Effector memory CD4-positive, alpha-beta T cell (primary cell): Measurements from ENCODE around the gene DAGLA.

Experiments
- DNase-seq, 3 donors: peaks; one replicate each; pipeline ENCODE4 v3.0.0-alpha.2; 2020
- H3K27ac ChIP-seq: 2 replicates; pipeline ENCODE4 v1.7.0; 2013; ENCODE audit warnings: mild to moderate bottlenecking, low read length, moderate library complexity; ENCODE audit not compliant: insufficient read depth, poor library complexity, severe bottlenecking
- H3K27me3 ChIP-seq: replicated peaks from 2 replicates; pipeline ENCODE4 v1.7.0; 2013; ENCODE audit warnings: mild to moderate bottlenecking, low read length; ENCODE audit not compliant: insufficient read depth, control insufficient read depth, poor library complexity, severe bottlenecking
- H3K36me3 ChIP-seq: 2 replicates; pipeline ENCODE4 v1.7.0; 2013; ENCODE audit warnings: mild to moderate bottlenecking, low read length, moderate library complexity; ENCODE audit not compliant: control insufficient read depth, insufficient read depth
- H3K4me1 ChIP-seq: 2 replicates; pipeline ENCODE4 v1.7.0; 2013; ENCODE audit warnings: low read length, mild to moderate bottlenecking; ENCODE audit not compliant: control insufficient read depth, insufficient read depth, poor library complexity, severe bottlenecking
- H3K4me3 ChIP-seq: 2 replicates; pipeline ENCODE4 v1.7.0; 2013; ENCODE audit warnings: low read length, low read depth, mild to moderate bottlenecking; ENCODE audit not compliant: insufficient read depth, poor library complexity, severe bottlenecking
- H3K9me3 ChIP-seq: 2 replicates; pipeline ENCODE4 v1.7.0; 2013; ENCODE audit warnings: mild to moderate bottlenecking, low read length, moderate library complexity; ENCODE audit not compliant: control insufficient read depth

Gene DAGLA

DNA sequence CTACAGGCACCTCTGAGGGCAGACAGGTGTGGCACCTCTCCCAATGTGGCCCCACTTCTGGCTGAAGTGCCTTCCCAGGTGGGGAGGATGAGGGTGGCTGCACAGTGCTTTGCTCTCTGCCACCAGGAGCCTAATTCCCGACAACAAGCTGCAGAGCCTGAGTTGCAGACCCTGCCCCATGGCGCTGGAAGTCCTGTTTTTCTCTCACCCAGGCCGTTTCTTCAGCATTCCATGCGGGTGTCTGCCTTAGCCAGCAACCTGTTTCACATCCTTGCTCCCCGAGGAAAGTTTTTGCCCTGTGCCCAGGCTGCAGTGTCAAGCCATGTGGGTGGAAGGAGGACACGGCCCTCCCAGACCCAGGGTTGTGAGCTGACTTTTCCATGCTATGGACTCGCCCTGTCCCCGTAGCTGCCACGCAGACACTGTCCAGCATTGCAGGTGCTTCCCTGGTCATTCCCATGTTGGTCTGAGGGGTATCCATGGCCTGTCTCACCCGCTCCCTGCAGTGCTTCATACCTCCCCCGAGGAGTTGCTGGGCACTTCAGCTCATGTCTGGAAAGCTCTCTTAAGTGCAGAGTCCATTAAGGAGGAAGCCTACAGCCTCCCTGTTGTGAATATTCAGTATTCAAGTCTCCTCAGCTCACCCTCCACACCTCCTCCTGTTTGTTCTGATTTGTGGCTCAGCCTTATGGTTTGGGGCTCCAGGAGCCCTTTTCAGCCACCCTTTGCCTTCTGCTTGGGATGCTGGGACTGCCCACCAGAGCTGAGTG, 2.9 kb downstream of the DAGLA start:
- Histone ChIP-seq H3K4me3 (no peak overlapping the region), H3K27me3 (no peaks in the 10 kb centered on the region), H3K4me1 (peaks cover 33% of the 10 kb centered on the region), H3K27ac (no peak overlapping the region), H3K36me3 (no peaks in the 10 kb centered on the region), H3K9me3 (no peaks in the 10 kb centered on the region)
- DNase-seq = no peak

DNA sequence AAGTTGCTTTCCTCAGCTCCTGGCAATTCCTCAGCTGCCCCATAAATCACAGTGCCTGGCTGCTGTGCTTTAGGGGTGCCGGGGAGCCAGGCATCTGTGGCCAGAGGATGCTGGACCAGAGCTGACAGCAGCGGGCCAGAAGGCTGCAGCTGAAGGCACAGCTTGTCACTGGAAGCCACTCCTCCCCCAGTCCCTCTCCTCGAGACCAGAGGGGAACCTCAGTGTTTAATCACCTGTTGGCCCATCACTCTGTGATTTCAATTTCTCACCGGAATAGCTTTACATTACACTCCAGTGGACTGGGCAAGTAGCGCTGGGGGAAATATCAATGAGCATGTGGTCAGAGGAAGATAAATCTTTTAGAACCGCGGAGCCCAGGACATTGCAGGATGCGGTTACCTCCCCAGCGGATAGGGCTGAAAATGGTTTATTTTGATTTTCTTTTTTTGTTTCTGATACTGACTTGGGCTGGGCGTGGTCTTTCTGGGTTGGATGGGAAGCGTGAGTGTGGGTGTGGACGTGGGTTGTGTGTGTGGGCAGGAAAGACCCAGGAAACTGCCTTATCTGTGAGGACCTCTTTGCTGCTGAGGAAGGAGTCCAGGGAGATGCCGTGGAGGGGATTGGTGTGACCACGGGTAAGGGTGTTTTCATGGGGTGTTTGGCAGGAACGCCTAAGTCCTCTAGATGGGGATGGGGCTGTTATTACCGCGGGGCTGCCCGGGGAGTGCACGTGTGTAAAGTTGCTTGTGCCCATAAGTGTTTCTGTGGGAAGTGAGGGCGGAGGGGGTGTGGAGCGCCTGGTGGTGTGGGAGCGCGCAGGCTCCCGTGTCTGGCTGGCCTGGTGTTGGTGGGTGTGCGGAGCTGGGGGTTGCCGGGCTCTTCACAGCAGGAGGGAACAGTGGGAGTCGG, 4.0 kb downstream of the DAGLA start:
- peak; percentile 17 to 31 (median 28) for DNase-seq
- Histone ChIP-seq H3K27me3 (no peaks in the 10 kb centered on the region), H3K4me1 (peaks cover 33% of the 10 kb centered on the region), H3K9me3 (no peaks in the 10 kb centered on the region), H3K4me3 (peak overlapping the region; percentile 25), H3K36me3 (no peaks in the 10 kb centered on the region), H3K27ac (no peak overlapping the region)

DNA sequence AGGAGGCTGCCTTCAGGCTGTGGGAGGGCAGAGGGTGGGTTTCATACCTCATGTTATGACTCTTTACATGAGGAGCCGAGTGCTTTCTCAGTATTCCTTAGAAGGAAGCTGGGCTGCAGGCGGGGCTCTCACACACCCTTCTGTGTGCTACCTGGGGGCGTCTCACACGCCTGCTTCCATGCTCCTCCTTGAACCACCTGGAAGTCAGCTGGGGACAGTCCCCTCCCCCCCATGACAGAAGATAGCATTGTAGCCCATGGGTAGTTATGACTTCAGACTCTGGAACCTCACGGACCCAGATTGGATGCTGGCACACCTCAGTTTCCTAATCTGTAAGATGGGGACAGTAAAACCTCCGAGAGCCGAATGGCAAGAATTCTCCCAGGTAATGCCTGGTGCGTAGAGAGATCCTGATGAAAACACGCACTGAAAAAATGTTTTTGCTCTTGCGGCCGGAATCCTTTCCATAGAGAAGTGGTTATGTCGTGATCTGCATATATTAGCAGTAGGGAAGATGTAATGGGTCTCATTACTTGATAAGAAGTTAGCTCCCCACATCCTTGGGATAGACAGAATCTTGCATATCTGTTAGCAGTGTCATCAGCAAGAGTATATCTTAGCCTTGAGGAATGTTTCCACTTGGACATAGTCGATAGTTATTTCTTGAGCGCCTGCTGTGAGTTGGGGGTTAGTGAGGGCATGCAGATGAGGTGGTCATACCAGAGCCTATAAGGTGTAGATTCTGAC, 4.9 kb downstream of the DAGLA start:
- H3K27ac ChIP-seq = no peak overlapping the region
- peak overlapping the region; percentile 25 for H3K4me3 ChIP-seq
- H3K27me3 ChIP-seq = no peaks in the 10 kb centered on the region
- no peaks in the 10 kb centered on the region for H3K36me3 ChIP-seq
- no peaks in the 10 kb centered on the region for H3K9me3 ChIP-seq
- peaks cover 30% of the 10 kb centered on the region for H3K4me1 ChIP-seq
- no peak for DNase-seq

DNA sequence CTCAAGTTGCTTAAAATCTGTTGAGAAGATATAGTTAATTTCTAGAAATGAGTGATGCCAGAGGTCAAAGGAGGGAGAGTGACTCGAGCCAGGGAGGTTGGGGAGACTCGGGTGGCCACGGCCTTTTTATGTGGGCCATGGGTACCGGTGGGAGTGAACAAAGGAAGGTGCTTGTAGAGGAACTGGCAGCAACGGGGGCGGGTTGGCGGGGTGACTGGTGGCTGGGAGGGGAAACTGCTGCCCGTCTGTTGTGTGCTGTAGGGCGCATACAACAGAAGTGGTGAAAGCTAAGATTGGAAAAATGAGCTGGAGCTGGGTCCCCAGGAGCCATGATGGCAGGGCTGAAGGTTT, 5.4 kb downstream of the DAGLA start:
- H3K4me1 ChIP-seq = peaks cover 30% of the 10 kb centered on the region
- H3K27me3 ChIP-seq = no peaks in the 10 kb centered on the region
- no peaks in the 10 kb centered on the region for H3K36me3 ChIP-seq
- DNase-seq = no peak
- H3K4me3 ChIP-seq = no peak overlapping the region
- H3K27ac ChIP-seq = no peak overlapping the region
- no peaks in the 10 kb centered on the region for H3K9me3 ChIP-seq

DNA sequence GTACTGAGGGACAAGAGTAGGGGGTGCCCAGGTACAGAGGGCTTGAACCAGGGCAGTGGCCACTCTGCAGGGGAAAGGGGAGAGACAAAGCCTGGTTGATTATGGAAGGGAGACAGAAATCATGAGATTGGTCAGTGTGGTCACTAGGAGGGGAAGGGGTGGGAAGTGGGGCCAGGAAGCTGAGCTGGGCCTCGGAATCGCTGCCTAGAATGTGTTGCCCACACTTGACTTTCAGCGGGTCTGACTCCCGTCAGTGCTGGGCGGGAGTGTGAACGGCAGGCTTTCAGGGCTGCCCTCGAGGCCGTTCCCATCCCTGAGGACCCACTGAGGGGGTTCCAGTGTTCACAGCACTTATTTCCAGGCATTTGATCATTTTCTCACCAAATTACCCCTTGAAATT, 5.9 kb downstream of the DAGLA start:
- Histone ChIP-seq H3K9me3 (no peaks in the 10 kb centered on the region), H3K4me3 (no peak overlapping the region), H3K27me3 (no peaks in the 10 kb centered on the region), H3K36me3 (no peaks in the 10 kb centered on the region), H3K4me1 (peaks cover 30% of the 10 kb centered on the region), H3K27ac (no peak overlapping the region)
- no peak for DNase-seq

DNA sequence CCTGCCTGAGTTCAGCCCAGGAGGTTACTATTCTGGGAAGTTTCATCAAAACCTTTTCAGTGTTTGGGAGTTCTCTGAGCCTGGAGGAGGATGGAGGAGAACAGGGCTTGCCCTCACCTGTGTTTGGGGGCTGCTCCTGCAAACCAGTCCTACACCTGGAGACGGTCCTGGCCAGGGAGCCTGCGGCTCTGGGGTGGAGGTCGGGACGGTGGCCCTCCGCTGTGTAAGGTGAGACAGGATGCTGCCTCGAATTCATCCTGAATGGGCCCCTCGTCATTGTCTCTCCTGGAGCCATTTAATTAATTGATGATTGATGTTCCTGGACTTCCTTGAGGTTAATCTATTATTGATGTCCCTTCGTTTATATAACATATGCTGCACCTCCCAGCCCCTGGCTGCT, 6.3 kb downstream of the DAGLA start:
- DNase-seq = no peak
- H3K27ac ChIP-seq = no peak overlapping the region
- H3K9me3 ChIP-seq = no peaks in the 10 kb centered on the region
- no peak overlapping the region for H3K4me3 ChIP-seq
- H3K36me3 ChIP-seq = no peaks in the 10 kb centered on the region
- no peaks in the 10 kb centered on the region for H3K27me3 ChIP-seq
- peaks cover 30% of the 10 kb centered on the region for H3K4me1 ChIP-seq

DNA sequence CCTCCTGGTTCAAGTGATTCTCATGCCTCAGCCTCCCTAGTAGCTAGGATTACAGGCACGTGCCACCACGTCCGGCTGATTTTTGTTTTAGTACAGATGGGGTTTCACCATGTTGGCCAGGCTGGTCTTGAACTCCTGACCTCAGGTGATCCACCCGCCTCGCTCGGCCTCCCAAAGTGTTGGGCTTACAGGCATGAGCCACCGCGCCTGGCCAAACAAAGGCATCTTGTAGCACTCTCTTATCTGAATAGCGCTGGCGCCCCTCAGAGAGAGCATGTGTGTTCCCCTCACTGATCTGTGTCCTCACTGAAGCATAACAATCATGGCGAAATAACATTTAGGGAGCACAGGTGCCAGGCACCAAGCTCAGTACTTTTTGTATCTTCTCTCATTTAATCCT, 7.2 kb downstream of the DAGLA start:
- Histone ChIP-seq H3K36me3 (no peaks in the 10 kb centered on the region), H3K4me3 (no peak overlapping the region), H3K4me1 (peaks cover 30% of the 10 kb centered on the region), H3K27me3 (no peaks in the 10 kb centered on the region), H3K27ac (no peak overlapping the region), H3K9me3 (no peaks in the 10 kb centered on the region)
- no peak for DNase-seq

DNA sequence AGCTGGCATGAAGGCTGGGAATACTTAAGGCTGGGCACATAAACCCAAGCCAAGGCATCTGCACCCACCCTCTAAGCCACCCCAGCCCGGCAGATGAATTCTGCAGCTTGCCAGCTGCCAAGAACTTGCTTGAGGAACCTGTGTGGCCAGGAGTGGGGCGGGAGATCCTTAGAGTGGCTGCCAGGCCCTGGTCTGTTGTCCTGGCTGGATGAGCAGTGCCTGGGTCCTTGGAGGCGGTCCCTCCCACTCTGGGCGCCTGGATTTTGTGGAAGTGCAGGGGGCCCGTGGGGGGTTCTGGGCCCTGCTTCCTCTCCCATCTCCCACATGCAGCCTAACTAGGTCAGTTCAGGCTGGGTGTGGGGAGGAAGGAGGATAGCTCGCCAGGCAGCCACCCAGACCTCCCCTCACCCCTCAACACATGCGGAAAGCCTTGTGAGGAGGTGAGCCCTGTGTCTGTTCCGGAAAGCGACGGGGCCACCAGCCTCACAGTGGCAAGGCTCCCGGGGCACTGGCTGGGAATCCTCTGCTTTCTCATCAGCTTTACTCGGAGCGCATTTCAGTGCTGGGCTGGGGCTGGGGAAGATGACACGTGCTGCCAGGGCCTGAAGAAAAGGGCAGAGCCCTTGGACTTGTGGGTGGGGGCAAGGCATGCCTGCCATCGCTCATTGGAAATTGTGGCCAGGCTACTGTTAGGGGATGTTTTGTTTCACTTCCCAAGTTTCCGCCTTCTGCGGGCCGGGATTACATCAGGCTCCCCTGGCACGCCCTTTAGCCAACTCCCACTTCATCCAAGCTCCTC, 8.4 kb downstream of the DAGLA start:
- peaks cover 28% of the 10 kb centered on the region for H3K4me1 ChIP-seq
- H3K27me3 ChIP-seq = no peaks in the 10 kb centered on the region
- H3K27ac ChIP-seq = no peak overlapping the region
- DNase-seq = no peak
- H3K9me3 ChIP-seq = no peaks in the 10 kb centered on the region
- H3K36me3 ChIP-seq = no peaks in the 10 kb centered on the region
- no peak overlapping the region for H3K4me3 ChIP-seq

DNA sequence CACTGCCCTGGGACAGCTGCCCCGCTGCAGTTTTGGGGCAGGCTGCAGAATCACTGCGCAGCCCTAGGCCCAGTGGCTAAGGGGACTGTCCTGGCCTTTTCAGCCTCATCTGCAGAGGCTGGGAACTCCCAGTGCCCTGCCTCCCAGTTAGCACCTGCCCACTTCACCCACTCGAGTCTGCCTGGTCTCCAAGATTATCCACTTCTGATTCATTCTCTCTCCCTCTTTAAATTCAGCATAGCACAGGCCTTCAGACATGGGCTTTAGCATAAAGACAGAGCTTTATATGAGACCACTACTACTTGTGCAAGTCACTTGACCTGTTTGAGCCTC, 8.9 kb downstream of the DAGLA start:
- DNase-seq = no peak
- Histone ChIP-seq H3K4me3 (no peak overlapping the region), H3K9me3 (no peaks in the 10 kb centered on the region), H3K27ac (no peak overlapping the region), H3K36me3 (no peaks in the 10 kb centered on the region), H3K27me3 (no peaks in the 10 kb centered on the region), H3K4me1 (peaks cover 22% of the 10 kb centered on the region)
